Umbilical cord (tissue), 2 donors: ENCODE results near the gene CIAO2B. TPM values are rescaled to one million over a fixed set of nuclear protein-coding genes. Genes with fewer than 3 reads are reported as not detected.

Experiments used
- DNase-seq: peaks from one replicate; pipeline ENCODE4 v3.0.0-alpha.2; 2015; ENCODE audit warnings: low spot score
- total RNA-seq: library from RNA; depleted of rRNA; stranded (reverse); fragments of >200 nt; gene quantifications from one replicate; pipeline ENCODE4 v1.2.3, GENCODE V29; 2014; ENCODE audit warnings: low replicate concordance; ENCODE audit not compliant: insufficient read depth

The CIAO2B gene
- total RNA-seq, 1 donor from 2014 or later, result 72.5 TPM

GRCh38 chr16:66920924-66921680, 13.1 kb downstream of the CIAO2B start:
- DNase-seq, result no peak

GRCh38 chr16:66920299-66920590, 14.0 kb downstream of the CIAO2B start:
- no peak for DNase-seq

- no peak for DNase-seq
These were observed 14.5 kb downstream of the CIAO2B start for GRCh38 chr16:66919569-66920298.

- DNase-seq, result no peak
These were observed 15.2 kb downstream of the CIAO2B start, which contains the start of gene CDH16 for GRCh38 chr16:66918803-66919568. TSS of gene CDH16 (minus strand) at chr16:66918885. CDS start at chr16:66918065, 820 bp downstream.

GRCh38 chr16:66918355-66918754, 15.8 kb downstream of the CIAO2B start:
- DNase-seq, result no peak

GRCh38 chr16:66917741-66918140, 16.5 kb downstream of the CIAO2B start:
- no peak for DNase-seq

- DNase-seq, result no peak
These were observed 17.7 kb downstream of the CIAO2B start for GRCh38 chr16:66916518-66916917.

- DNase-seq, result no peak
These were observed 19.2 kb downstream of the CIAO2B start for GRCh38 chr16:66915041-66915440.

GRCh38 chr16:66914541-66914940, 19.7 kb downstream of the CIAO2B start:
- DNase-seq, result no peak

GRCh38 chr16:66913711-66914110, 20.5 kb downstream of the CIAO2B start:
- no peak for DNase-seq

GRCh38 chr16:66913081-66913480, 21.1 kb downstream of the CIAO2B start:
- DNase-seq, result no peak

GRCh38 chr16:66911801-66912200, 22.4 kb downstream of the CIAO2B start:
- DNase-seq, result no peak

GRCh38 chr16:66911112-66911511, 23.1 kb downstream of the CIAO2B start:
- no peak for DNase-seq

- DNase-seq, result no peak
These were observed 23.8 kb downstream of the CIAO2B start for GRCh38 chr16:66910175-66910940.

- no peak for DNase-seq
These were observed 25.2 kb downstream of the CIAO2B start for GRCh38 chr16:66908762-66909559.

GRCh38 chr16:66908116-66908515, 26.1 kb downstream of the CIAO2B start:
- DNase-seq, result no peak

GRCh38 chr16:66906916-66907836, 27.0 kb downstream of the CIAO2B start:
- no peak for DNase-seq

GRCh38 chr16:66905633-66906539, 28.3 kb downstream of the CIAO2B start:
- DNase-seq, result peak; percentile 88
